IPS DF 4.7 (cell line): Measurements from ENCODE around the gene TMEM150B.

Source experiments
- DNase-seq: peaks from one replicate; pipeline ENCODE4 v3.0.0-alpha.2; 2013; ENCODE audit warnings: low spot score; ENCODE audit errors: extremely low read depth

Gene TMEM150B

GRCh38 chr19:55355213-55355821 lies 30.2 kb upstream of the TMEM150B start:
- DNase-seq, result no peak

DNA sequence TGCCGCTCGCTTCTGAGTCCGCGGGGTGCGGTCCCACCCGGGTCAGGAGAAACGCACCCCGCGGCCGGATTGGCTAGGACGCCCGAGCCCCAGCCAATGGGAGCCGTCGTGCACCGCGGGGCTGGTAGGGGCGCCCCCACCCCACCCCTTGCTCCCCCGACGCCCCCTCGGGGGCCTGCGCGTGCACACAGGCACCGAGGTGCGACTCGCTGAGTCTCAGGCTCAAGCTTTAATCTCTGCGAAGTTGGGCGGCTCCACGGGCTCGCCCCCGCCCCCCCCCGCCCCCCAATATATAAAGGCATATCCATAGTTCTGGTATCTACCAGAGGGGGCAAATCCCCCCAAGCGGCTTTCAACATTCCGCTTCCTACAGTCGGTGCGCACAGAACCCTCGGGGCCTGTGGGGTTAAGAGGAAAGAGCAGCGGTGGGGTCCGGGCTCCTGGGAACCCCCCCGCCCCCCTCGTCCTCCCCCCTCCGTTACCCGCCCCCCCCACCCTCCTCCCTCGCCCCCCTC lies 29.6 kb upstream of the TMEM150B start, which contains the start of gene COX6B2:
TSS of gene COX6B2 (minus strand) at position 22 of the 515 bp plus-strand sequence. CDS start 198 bp downstream, outside the sequence.
- no peak for DNase-seq

GRCh38 chr19:55353803-55354697 lies 28.9 kb upstream of the TMEM150B start:
- DNase-seq, result no peak

GRCh38 chr19:55353356-55353802 lies 28.2 kb upstream of the TMEM150B start:
- DNase-seq, result no peak

DNA sequence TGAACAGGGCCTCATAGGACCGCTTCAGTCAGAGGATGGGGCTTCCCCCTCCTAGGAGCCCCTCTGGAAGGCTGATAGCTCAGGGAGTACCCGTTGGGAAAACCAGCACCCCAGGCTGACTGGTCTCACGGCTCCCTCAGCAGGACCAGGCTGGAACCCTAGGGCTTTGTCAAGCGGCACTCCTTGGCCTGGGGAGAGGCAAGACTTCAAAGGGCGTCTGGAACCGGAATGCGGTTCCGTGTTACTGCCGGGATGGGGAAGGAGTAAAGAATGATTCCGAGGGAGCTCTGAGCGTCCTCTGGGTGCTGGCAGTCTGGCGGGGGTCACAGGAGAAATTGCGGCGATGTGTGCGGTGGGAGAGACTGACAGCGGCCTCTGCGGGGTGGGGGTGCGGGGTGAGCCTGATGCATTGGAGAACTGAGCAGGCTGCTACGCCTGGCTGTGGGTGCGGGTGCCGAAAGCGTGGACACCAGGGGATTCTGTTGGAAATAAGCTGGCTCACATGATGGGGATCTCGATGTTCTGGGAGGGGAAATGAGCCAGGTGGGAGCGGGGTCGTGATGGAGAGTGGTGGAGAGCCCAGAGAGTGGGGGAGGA lies 27.5 kb upstream of the TMEM150B start:
- no peak for DNase-seq

GRCh38 chr19:55352040-55352439 lies 26.9 kb upstream of the TMEM150B start:
- DNase-seq, result no peak

- DNase-seq, result no peak
Observed at GRCh38 chr19:55350620-55351315, 25.6 kb upstream of the TMEM150B start.

- no peak for DNase-seq
Observed at GRCh38 chr19:55348317-55349034, 23.3 kb upstream of the TMEM150B start.

- no peak for DNase-seq
Observed at GRCh38 chr19:55347442-55348009, 22.4 kb upstream of the TMEM150B start.

DNA sequence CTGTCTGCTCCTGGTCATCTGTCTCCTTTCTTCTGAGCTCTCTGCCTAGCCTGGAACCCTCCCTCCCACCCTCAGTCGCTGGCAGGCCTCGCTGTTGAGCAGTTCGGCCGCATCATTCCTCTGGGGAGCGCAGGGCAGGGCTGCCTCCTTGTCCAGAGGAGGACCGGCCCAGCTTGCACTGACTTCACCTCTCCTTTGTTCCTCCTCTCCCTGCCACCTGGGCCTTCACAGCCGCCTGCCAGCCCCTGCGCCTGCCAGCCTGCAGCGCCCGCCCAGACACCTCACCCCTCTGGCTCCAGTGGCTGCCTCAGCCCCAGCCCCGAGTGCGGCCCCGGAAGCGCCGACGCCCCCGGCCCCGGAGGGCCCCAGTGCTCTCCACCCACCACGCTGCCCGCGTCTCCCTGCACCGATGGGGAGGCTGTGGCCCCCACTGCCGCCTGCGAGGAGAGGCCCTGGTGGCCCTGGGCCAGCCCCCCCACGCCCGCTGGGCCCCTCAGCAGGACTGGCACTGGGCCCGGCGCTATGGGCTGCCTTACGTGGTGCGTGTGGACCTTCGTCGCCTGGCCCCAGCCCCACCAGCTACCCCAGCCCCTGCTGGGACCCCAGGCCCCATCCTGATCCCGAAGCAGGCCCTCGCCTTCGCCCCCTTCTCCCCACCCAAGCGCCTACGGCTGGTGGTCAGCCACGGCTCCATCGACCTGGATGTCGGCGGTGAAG lies 21.7 kb upstream of the TMEM150B start:
- no peak for DNase-seq

- no peak for DNase-seq
Observed at GRCh38 chr19:55345818-55346724, 20.9 kb upstream of the TMEM150B start.

GRCh38 chr19:55345101-55345817 lies 20.1 kb upstream of the TMEM150B start:
- no peak for DNase-seq

DNA sequence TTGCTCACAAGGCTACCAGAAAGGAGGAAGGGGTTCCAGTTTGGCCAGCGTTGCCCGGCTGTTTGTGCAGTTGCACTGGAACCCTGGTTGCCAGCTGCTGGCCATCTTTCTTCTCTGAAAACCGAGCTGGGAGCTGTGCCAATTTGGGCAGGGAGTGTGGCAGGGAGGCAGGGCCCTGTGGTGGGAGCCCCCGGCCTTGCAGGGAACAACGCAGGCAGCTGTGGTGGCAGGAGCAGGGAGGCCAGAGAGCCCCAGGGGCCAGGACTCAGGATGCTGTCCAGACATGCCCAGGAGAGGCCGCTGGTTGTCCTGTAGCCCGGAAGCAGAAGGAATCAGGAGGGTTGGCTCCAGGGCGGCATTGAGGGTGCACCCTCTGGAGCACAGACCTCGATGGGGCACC lies 19.3 kb upstream of the TMEM150B start:
- no peak for DNase-seq

- no peak for DNase-seq
Observed at GRCh38 chr19:55341595-55342531, 16.7 kb upstream of the TMEM150B start.

- no peak for DNase-seq
Observed at GRCh38 chr19:55341171-55341588, 16.0 kb upstream of the TMEM150B start.

DNA sequence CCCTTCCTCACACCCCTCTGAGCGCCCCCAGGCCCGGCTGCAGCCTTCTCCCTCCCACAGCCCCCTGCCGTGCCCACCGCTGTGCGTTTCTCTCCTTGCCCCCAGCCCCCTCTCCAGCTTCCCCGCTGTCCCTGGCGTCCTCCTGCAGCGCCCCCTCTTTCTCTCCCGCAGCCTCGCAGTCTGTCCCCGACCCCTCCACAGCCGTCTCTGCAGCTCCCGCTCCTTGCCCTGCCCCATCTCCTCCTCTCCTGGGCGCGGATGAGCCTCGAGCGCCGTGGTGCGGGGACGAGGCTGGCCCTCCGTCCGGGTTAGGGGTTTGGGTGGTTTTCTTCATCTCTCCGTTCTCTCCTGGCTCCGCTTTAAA lies 15.6 kb upstream of the TMEM150B start:
- no peak for DNase-seq
